Measurements from ENCODE around the gene HIPK3. TPM values are rescaled to one million over a fixed set of nuclear protein-coding genes. Genes with fewer than 3 reads are reported as not detected.

HIPK3 gene
- total and polyA plus RNA-seq, 2 donors from 2014 or later = 17.3 to 162 TPM

GRCh38 chr11:33307984-33308383, 50.8 kb downstream of the HIPK3 start:
- no peak for TF ChIP-seq CTCF (IDR thresholded peaks at IDR 0.05; ENCODE audit: borderline replicate concordance, extremely low read depth, insufficient read depth)
- intact Hi-C loops (cut with DNase I) = no loop called here

GRCh38 chr11:33309118-33309517, 51.9 kb downstream of the HIPK3 start:
- Histone ChIP-seq H3K36me3 (ENCODE audit: control insufficient read depth in 2 of 3, insufficient read depth in 3 of 3, low read length in 3 of 3) (no peaks in the 10 kb centered on the region), H3K4me3 (ENCODE audit: low read length in 3 of 3) (no peak overlapping the region), H3K27ac (ENCODE audit: low read depth in 2 of 2, low read length in 2 of 2) (no peak overlapping the region), H3K9me3 (ENCODE audit: control insufficient read depth in 2 of 3, insufficient read depth in 1 of 3, low read length in 3 of 3) (no peaks in the 10 kb centered on the region), H3K27me3 (ENCODE audit: control insufficient read depth, insufficient read depth, low read length) (no peaks in the 10 kb centered on the region), H3K9ac (ENCODE audit: low read length in 3 of 3) (no peak overlapping the region), H3K4me1 (ENCODE audit: control insufficient read depth in 2 of 3, insufficient read depth in 2 of 3, low read depth in 1 of 3, low read length in 3 of 3) (peaks cover 0 to 12% (median 0%) of the 10 kb centered on the region in 3 donors)
- DNase-seq = no peak
- intact Hi-C loops (cut with DNase I) = no loop called here
- FAIRE-seq = no peak
- no peak for TF ChIP-seq CTCF (IDR thresholded peaks at IDR 0.05; ENCODE audit: borderline replicate concordance, extremely low read depth, insufficient read depth)

More at GRCh38 chr11:33307984-33308383, 50.8 kb downstream of the HIPK3 start:
- Histone ChIP-seq H3K9me3 (ENCODE audit: control insufficient read depth in 2 of 3, insufficient read depth in 1 of 3, low read length in 3 of 3) (no peaks in the 10 kb centered on the region), H3K4me3 (ENCODE audit: low read length in 3 of 3) (no peak overlapping the region), H3K27me3 (ENCODE audit: control insufficient read depth, insufficient read depth, low read length) (no peaks in the 10 kb centered on the region), H3K36me3 (ENCODE audit: control insufficient read depth in 2 of 3, insufficient read depth in 3 of 3, low read length in 3 of 3) (no peaks in the 10 kb centered on the region), H3K27ac (ENCODE audit: low read depth in 2 of 2, low read length in 2 of 2) (no peak overlapping the region), H3K4me1 (ENCODE audit: control insufficient read depth in 2 of 3, insufficient read depth in 2 of 3, low read depth in 1 of 3, low read length in 3 of 3) (peaks cover 0 to 12% (median 2%) of the 10 kb centered on the region in 3 donors), H3K9ac (ENCODE audit: low read length in 3 of 3) (no peak overlapping the region)
- FAIRE-seq (no peak), DNase-seq (no peak)

- TF ChIP-seq CTCF (IDR thresholded peaks at IDR 0.05; ENCODE audit: borderline replicate concordance, extremely low read depth, insufficient read depth) = no peak
- no peaks in the 10 kb centered on the region for H3K36me3 ChIP-seq (ENCODE audit: control insufficient read depth in 2 of 3, insufficient read depth in 3 of 3, low read length in 3 of 3)
- no peak overlapping the region for H3K27ac ChIP-seq (ENCODE audit: low read depth in 2 of 2, low read length in 2 of 2)
- no peak overlapping the region for H3K4me3 ChIP-seq (ENCODE audit: low read length in 3 of 3)
- FAIRE-seq (no peak), DNase-seq (no peak)
- H3K4me1 ChIP-seq (ENCODE audit: control insufficient read depth in 2 of 3, insufficient read depth in 2 of 3, low read depth in 1 of 3, low read length in 3 of 3) = peaks cover 0 to 12% (median 0%) of the 10 kb centered on the region in 3 donors
- no peaks in the 10 kb centered on the region for H3K27me3 ChIP-seq (ENCODE audit: control insufficient read depth, insufficient read depth, low read length)
- H3K9ac ChIP-seq (ENCODE audit: low read length in 3 of 3) = no peak overlapping the region
- H3K9me3 ChIP-seq (ENCODE audit: control insufficient read depth in 2 of 3, insufficient read depth in 1 of 3, low read length in 3 of 3) = no peaks in the 10 kb centered on the region
- intact Hi-C loops (cut with DNase I) = no loop called here
Measured at GRCh38 chr11:33310720-33311500, 53.7 kb downstream of the HIPK3 start.
